DND-41 (cell line): ENCODE data around the gene SLC5A4.

Experiments
- EZH2 ChIP-seq: IDR thresholded peaks from 3 replicates; pipeline ENCODE4 v1.6.1; 2012; ENCODE audit warnings: borderline replicate concordance, low read depth, mild to moderate bottlenecking, moderate library complexity, low read length, inconsistent platforms; ENCODE audit not compliant: severe bottlenecking
- TF ChIP-seq, protein P1 (sequence below): IDR thresholded peaks from 2 replicates; pipeline ENCODE4 v1.5.1; 2012; ENCODE audit warnings: borderline replicate concordance, low read length, moderate library complexity, mild to moderate bottlenecking; ENCODE audit not compliant: poor library complexity, severe bottlenecking; ENCODE audit errors: extremely low read depth

- TF ChIP-seq, protein P1, sequence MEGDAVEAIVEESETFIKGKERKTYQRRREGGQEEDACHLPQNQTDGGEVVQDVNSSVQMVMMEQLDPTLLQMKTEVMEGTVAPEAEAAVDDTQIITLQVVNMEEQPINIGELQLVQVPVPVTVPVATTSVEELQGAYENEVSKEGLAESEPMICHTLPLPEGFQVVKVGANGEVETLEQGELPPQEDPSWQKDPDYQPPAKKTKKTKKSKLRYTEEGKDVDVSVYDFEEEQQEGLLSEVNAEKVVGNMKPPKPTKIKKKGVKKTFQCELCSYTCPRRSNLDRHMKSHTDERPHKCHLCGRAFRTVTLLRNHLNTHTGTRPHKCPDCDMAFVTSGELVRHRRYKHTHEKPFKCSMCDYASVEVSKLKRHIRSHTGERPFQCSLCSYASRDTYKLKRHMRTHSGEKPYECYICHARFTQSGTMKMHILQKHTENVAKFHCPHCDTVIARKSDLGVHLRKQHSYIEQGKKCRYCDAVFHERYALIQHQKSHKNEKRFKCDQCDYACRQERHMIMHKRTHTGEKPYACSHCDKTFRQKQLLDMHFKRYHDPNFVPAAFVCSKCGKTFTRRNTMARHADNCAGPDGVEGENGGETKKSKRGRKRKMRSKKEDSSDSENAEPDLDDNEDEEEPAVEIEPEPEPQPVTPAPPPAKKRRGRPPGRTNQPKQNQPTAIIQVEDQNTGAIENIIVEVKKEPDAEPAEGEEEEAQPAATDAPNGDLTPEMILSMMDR: no peak
- no peak for TF ChIP-seq EZH2
Observed at GRCh38 chr22:32208681-32209080, 46.5 kb downstream of the SLC5A4 start.
